Hematopoietic multipotent progenitor cell treated with erythropoietin and hydrocortisone succinate and interleukin-3 and kit ligand, for 4 days (in vitro differentiated cells): Measurements from ENCODE around the gene WWOX.

Source experiments
- DNase-seq: peaks from one replicate; pipeline ENCODE4 v3.0.0-alpha.2; 2015

Gene WWOX

DNA sequence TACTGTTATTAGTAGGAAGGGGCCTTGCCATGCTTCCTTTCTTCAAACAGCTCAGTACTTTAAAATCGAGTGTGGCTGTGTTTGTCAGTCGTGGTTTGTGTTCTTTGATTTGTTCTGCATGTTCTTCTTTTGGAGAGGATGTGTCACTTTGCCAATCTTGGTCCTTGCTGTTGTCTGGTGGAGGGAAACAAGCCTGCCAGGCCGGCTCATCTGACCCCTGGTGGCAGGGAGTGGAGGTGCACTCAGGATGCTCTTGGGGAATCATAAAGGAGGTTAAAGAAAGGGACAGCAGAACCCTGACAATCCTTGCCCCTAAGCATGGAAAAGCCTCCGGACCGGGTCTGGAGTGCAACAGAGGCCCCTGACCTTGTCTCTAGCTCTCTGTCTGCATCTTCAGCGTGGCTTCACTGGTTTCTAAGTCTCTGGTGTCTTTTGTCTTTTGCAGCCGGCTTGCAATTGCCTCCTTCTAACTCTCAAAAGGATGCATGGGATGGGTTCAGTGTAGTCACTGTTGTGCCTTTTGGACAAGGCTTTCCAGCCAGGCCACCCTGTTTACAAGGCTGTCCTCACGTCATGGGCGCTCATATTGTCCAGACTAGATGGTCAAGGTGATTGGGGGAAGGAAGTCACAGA is 135.8 kb downstream of the WWOX start:
- peak; percentile 85 for DNase-seq

- no peak for DNase-seq
Measured at GRCh38 chr16:78235876-78236275, 136.4 kb downstream of the WWOX start.

- no peak for DNase-seq
Measured at GRCh38 chr16:78237841-78238240, 138.4 kb downstream of the WWOX start.

DNA sequence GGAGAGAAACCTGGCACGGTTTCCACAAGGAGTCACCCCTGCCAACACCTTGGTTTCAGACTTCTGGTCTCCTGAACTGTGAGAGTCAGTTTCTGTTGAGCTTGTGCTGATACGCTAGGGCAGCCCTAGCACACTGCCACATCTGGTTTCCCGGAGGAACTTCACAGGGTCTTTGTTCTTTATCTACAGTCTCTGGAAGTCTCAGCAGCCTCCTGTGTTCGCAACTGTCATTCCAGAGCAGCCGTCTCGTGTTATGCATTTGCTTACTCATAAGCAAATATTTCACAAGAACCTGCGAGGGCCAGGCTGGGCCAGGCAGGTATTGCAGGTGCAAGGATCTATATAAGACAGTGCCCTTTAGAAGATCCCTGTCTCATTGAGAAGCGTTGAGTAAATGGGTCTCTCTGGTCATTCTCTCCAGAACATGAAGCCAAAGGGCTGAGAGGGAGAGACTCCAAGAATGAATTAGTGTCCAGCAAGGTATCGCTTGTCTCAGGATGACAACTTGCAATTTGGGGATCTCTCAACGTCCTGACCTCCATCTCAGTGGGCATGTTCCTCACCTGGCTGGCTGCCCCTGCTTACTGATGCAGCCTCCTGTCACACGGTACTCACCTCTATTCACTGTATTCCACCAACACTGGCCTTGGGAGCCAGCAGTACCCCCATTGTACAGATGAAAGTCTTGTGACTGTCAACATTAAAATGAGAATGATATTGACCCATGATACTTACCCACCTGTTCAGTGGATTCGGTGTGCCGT is 141.2 kb downstream of the WWOX start:
- DNase-seq, result no peak

DNA sequence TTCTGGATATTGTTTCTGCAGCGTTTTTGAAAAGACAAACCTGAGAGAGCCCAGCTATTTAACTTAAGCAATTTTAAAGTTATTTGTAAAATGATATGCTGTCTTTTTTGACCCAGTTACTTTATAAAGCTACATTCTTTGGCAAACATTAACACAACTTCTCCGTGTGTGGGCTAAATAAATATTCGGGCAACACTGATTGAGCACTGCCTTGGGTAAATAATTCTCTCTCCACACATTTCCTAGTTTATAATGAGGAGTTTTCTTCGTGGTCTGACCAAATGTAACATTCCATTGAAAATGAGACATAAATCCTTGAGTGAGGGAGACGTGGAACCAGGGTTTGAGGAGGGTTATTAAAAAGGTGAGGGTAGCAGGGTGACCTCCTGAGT is 142.8 kb downstream of the WWOX start:
- no peak for DNase-seq

GRCh38 chr16:78244131-78244895 is 144.9 kb downstream of the WWOX start:
- no peak for DNase-seq

GRCh38 chr16:78246559-78246958 is 147.1 kb downstream of the WWOX start:
- DNase-seq, result peak; percentile 39

GRCh38 chr16:78249056-78249455 is 149.6 kb downstream of the WWOX start:
- no peak for DNase-seq

DNA sequence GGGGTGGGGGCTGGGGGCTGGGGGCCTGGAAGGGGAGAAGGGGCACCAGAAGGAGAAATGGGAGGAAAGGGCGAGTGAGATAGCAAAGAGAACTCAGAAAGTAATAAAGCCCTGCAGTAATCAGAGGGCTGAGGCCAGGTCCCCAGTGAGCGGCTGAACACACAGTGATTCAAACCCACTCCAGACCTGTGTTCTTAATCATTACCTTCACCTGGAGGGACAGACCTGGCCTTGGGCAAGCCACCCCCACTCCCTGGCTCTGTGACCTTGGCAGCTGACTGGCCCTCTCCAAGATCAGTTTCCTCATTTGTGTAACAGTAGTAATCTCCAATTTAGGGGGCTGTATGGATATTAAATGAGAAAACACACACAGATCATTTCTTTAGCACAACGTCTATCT is 150.4 kb downstream of the WWOX start:
- no peak for DNase-seq

GRCh38 chr16:78251115-78251514 is 151.7 kb downstream of the WWOX start:
- no peak for DNase-seq

GRCh38 chr16:78252757-78253156 is 153.3 kb downstream of the WWOX start:
- DNase-seq, result no peak

DNA sequence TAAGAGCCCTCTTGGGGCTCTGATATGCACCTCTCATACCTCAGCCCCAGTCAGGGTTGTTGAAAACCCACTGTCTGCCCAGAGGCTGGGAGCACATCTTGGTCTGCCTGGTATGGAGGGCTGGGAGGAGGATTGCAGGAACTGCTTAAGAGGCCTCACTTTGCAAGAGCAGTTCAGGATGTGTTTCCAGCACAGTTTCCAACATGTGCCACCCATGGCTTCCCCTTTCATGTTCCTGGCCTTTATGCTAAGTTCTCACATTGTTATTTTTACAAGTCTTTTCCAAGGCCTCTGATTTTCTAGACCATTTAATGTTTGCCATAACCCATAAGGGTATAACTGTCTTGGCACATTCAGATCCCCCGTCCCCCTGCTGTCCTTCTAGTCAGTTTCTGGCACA is 155.4 kb downstream of the WWOX start:
- DNase-seq, result no peak

- no peak for DNase-seq
Measured at GRCh38 chr16:78256686-78257375, 157.4 kb downstream of the WWOX start.

DNA sequence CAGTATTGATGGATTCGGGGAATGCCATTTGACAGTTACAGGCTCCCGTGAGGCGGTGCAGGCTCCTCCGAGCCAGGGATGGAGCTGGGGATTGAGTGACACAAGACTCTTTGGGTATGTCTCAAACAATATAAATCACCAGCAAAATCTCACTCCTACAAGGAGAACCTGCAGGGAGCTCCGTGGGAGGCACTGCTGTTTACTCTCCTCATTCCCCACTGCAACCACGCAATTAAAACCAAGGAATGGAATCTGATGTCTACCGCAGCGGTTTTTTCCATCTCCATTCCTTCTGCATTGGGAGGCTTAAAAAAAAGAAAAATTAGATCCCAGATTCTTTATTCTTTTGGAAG is 157.9 kb downstream of the WWOX start:
- no peak for DNase-seq

GRCh38 chr16:78258375-78259065 is 159.1 kb downstream of the WWOX start:
- peak; percentile 3 for DNase-seq

GRCh38 chr16:78259873-78260272 is 160.4 kb downstream of the WWOX start:
- no peak for DNase-seq

- no peak for DNase-seq
Measured at GRCh38 chr16:78264642-78265041, 165.2 kb downstream of the WWOX start.

DNA sequence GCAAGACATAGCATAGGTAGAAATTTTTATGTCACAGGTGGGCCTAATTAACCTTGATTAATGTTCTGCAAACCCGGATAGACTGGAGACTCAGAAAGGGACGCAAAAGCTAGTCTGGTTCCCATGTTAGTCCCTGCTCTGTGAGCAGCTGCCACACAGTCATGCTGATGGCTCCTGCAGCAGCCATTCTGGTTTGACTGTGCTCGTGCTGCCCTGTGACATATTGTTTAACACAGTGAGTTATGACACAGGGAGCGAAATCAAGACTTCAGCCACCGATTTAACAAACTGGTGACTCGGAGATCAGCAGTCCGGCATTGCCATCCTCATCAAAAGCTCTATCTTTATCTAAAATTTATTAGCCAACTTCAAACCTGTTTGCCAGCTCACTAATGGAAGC is 169.8 kb downstream of the WWOX start:
- DNase-seq, result no peak

- DNase-seq, result no peak
Measured at GRCh38 chr16:78271981-78272380, 172.5 kb downstream of the WWOX start.

DNA sequence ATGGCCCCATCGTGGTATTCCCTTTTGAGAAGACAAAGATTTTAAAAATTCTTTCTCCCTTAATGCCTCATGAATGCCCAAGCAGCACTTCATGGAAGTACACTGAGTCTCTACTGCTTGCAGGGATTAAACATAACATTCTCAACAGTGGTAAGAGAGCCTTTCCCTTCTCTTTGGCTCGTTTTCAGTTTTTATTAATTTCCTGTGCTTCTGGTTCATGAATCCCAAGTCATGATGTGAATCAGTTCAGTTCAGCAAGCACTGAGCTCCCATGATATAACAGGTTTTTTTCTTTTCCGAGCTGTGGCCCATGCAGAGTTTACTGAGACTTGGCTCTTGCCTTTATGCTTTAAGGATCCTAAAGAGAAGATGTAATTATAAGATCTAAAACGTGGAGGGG is 175.3 kb downstream of the WWOX start:
- DNase-seq, result no peak

DNA sequence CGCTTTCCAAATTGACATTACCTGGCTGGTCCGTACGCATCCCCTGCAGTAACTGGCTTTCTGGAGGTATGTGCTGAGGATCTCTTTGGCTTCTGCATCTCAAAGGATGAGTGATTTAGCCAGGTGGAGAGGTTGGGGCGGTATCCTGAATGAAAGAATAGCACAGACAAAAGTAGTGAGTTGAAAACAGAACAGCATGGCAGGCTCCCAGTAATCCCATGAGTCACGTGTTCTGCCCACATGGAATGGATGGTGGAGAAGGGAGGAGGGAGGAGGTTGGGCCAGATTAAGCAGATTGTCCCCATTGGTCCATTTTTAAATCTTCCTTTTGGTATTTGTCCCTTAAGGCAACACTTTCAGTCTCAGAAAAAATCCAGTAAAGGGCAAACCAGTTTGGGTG is 176.0 kb downstream of the WWOX start:
- no peak for DNase-seq

GRCh38 chr16:78277321-78278055 is 178.0 kb downstream of the WWOX start:
- no peak for DNase-seq
